H1 (cell line): Measurements from ENCODE around the gene NANOS3. TPM values are rescaled to one million over a fixed set of nuclear protein-coding genes. Genes with fewer than 3 reads are reported as not detected.

Experiments
- BRCA1 ChIP-seq: IDR thresholded peaks from 2 replicates; pipeline ENCODE4 v1.6.1; 2012; ENCODE audit warnings: low read depth, low read length, improper control_type of control experiment
- CBX5 ChIP-seq: fragments of 300-800, 300-1000 bp; sonication (generic); IDR thresholded peaks from 2 replicates; pipeline ENCODE4 v1.7.1; 2016; ENCODE audit warnings: antibody characterized with exemption, low read length, low read depth
- CBX8 ChIP-seq: fragments of 300-800, 300-1000 bp; sonication (generic); IDR thresholded peaks from 2 replicates; pipeline ENCODE4 v1.7.1; 2016; ENCODE audit warnings: low read depth, low read length, borderline replicate concordance
- CEBPB ChIP-seq: IDR thresholded peaks from 2 replicates; pipeline ENCODE4 v1.6.1; 2012; ENCODE audit warnings: low read depth, low read length
- CHD1 ChIP-seq: IDR thresholded peaks from 2 replicates; pipeline ENCODE4 v1.6.1; 2012; ENCODE audit warnings: low read depth, low read length, improper control_type of control experiment
- EGR1 ChIP-seq: IDR thresholded peaks from 2 replicates; pipeline ENCODE4 v1.6.1; 2011; ENCODE audit warnings: low read depth, low read length, borderline replicate concordance
- JUND ChIP-seq: IDR thresholded peaks from 2 replicates; pipeline ENCODE4 v1.6.1; 2011; ENCODE audit warnings: mild to moderate bottlenecking, improper control_type of control experiment, low read length
- RXRA ChIP-seq: IDR thresholded peaks from 2 replicates; pipeline ENCODE4 v1.6.1; 2011; ENCODE audit warnings: low read depth, mild to moderate bottlenecking, low read length, moderate library complexity; ENCODE audit not compliant: insufficient read depth
- SP2 ChIP-seq: IDR thresholded peaks from 2 replicates; pipeline ENCODE4 v1.6.1; 2012; ENCODE audit warnings: mild to moderate bottlenecking, low read length, inconsistent platforms
- SRF ChIP-seq: IDR thresholded peaks from 2 replicates; pipeline ENCODE4 v1.6.1; 2011; ENCODE audit warnings: mild to moderate bottlenecking, low read depth, low read length, moderate library complexity
- SUZ12 ChIP-seq: fragments of 200-600 bp; sonication (generic); IDR thresholded peaks from 2 replicates; pipeline ENCODE4 v1.6.1; 2012; ENCODE audit warnings: mild to moderate bottlenecking, inconsistent platforms, low read length, moderate library complexity, mixed read lengths
- TAF7 ChIP-seq: optimal IDR thresholded peaks from 2 replicates; pipeline ENCODE3; 2011; ENCODE audit warnings: low read depth, mild to moderate bottlenecking, inconsistent platforms, low read length, moderate library complexity, borderline replicate concordance
- TBP ChIP-seq: IDR thresholded peaks from 2 replicates; pipeline ENCODE4 v1.6.1; 2011; ENCODE audit warnings: low read depth, low read length, improper control_type of control experiment
- polyA plus RNA-seq, 7 experiments: library from polyadenylated mRNA; depleted of rRNA in 3 of 7; stranded (reverse) in 5 of 7; unstranded in 2 of 7; fragments of >200 nt in 5 of 7; fragments of 200-250 nt in 2 of 7; gene quantifications; 1 replicate in 5 of 7; 2 replicates in 1 of 7; 4 replicates in 1 of 7; pipeline versions ENCODE4 v1.2.1 to v1.2.3, GENCODE V29; 2011 to 2013; ENCODE audit warnings: missing spikeins in 2 of 7, mixed read lengths in 2 of 7
- total RNA-seq: library from RNA; stranded (reverse); fragmentation: NEBNext Ultra II Directional; extraction: Animal tissue kit (Norgen Biotek cat#: 25700); gene quantifications from 2 replicates; pipeline ENCODE4 v1.2.1, GENCODE V29; 2021

Gene NANOS3
- total and polyA plus RNA-seq, 2 of the 8 experiments (the other 6 are each of a cell fraction or from before 2014, with no cell fraction given) = 0.62 TPM; not detected in 1

DNA sequence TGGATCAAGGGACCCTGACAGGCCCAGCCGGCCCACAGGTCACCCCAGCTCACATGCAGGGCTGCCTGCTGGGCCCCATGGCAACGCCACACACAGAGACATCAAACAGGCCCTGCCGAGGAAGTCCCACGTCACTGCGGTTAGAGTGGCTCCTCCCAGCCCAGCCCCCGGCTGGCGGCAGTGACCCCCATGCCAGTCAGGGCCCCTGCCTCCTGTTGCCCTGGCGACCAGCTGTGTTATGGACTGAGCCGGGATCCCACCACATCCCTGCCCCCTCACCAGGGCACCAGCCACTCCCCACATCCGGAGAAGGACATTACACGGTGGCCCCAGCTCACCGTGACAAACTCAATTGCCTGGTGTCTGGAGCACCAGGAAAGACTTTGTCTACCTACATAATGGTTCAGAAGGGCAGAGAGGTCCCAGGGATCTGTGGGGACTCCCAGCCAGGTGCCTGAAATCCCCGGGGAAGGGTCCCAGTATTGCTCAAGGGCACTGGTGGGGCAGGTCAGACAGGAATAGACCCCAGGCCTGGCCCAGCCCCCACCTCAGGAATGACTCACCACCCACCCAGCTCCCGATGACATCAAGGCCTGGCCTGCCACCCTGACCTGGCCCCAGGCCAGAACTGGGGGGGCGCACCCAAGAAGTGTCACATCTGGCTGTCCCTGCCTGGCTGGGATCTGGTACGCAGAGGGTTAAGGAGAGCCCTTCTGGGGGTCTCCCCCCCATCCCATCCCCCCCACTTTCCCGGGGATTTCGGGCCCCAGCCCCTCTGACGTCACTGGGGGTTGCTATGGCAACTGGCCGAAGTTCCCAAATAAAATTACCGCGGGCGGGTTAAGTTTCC, 30.2 kb upstream of the NANOS3 start (continued):
- TF ChIP-seq SP2 (no peak), TBP (no peak; the same call in 1 of the 2 replicates), RXRA (no peak), CBX8 (no peak), BRCA1 (no peak), JUND (peak; percentile 89; the same call in 1 of the 2 replicates), CHD1 (no peak), CEBPB (peak; percentile 56; the same call in 1 of the 2 replicates), SUZ12 (no peak), EGR1 (0 out of 2 replicates have a peak, but pooled peaks have one; percentile 19), TAF7 (no peak), CBX5 (no peak), SRF (no peak)
